Hepatocyte (in vitro differentiated cells): ENCODE results near the gene ADAMTS13. TPM values are rescaled to one million over a fixed set of nuclear protein-coding genes. Genes with fewer than 3 reads are reported as not detected.

Experiments
- DNase-seq: peaks from one replicate; pipeline ENCODE4 v3.0.0-alpha.2; 2016; ENCODE audit warnings: low spot score
- H2AFZ ChIP-seq: fragments of 200-600 bp; sonication (generic); 2 replicates; pipeline ENCODE4 v1.6.0; 2016; ENCODE audit warnings: antibody characterized with exemption, mild to moderate bottlenecking
- H3K27ac ChIP-seq: fragments of 200-600 bp; sonication (generic); 2 replicates; pipeline ENCODE4 v1.5.1; 2016; ENCODE audit warnings: mild to moderate bottlenecking
- H3K27me3 ChIP-seq: fragments of 200-600 bp; sonication (generic); 2 replicates; pipeline ENCODE4 v1.6.1; 2016
- H3K36me3 ChIP-seq: fragments of 200-600 bp; sonication (generic); replicated peaks from 2 replicates; pipeline ENCODE4 v1.5.1; 2016; ENCODE audit warnings: low read depth; ENCODE audit not compliant: insufficient read depth
- H3K4me1 ChIP-seq: fragments of 200-600 bp; sonication (generic); 2 replicates; pipeline ENCODE4 v1.5.1; 2016; ENCODE audit warnings: mild to moderate bottlenecking, moderate library complexity; ENCODE audit not compliant: insufficient read depth
- H3K4me2 ChIP-seq: fragments of 200-600 bp; sonication (generic); 2 replicates; pipeline ENCODE4 v1.6.0; 2016
- H3K4me3 ChIP-seq: fragments of 200-600 bp; sonication (generic); 2 replicates; pipeline ENCODE4 v1.5.1; 2016; ENCODE audit warnings: mild to moderate bottlenecking
- H3K79me2 ChIP-seq: fragments of 200-600 bp; sonication (generic); 2 replicates; pipeline ENCODE4 v1.6.0; 2017; ENCODE audit warnings: mild to moderate bottlenecking
- H3K9me2 ChIP-seq: fragments of 200-600 bp; sonication (generic); replicated peaks from 2 replicates; pipeline ENCODE4 v1.6.0; 2017; ENCODE audit warnings: mild to moderate bottlenecking; ENCODE audit not compliant: insufficient read depth
- H3K9me3 ChIP-seq: fragments of 200-600 bp; sonication (generic); 2 replicates; pipeline ENCODE4 v1.5.1; 2016; ENCODE audit warnings: low read depth, mild to moderate bottlenecking
- H4K20me1 ChIP-seq: fragments of 200-600 bp; sonication (generic); 2 replicates; pipeline ENCODE4 v1.6.0; 2016; ENCODE audit warnings: mild to moderate bottlenecking; ENCODE audit not compliant: insufficient read depth, poor library complexity, severe bottlenecking
- CTCF ChIP-seq: fragments of 200-600 bp; sonication (generic); IDR thresholded peaks from 2 replicates; pipeline ENCODE4 v1.5.1; 2016; ENCODE audit warnings: antibody characterized with exemption, mild to moderate bottlenecking; ENCODE audit not compliant: poor library complexity
- EZH2 ChIP-seq: fragments of 200-600 bp; sonication (generic); IDR thresholded peaks from 2 replicates; pipeline ENCODE4 v1.6.1; 2016; ENCODE audit warnings: antibody characterized with exemption, mild to moderate bottlenecking, borderline replicate concordance
- EZH2phosphoT487 ChIP-seq: fragments of 200-600 bp; sonication (generic); IDR thresholded peaks from one replicate; pipeline ENCODE4 v1.6.1; 2018; ENCODE audit warnings: antibody characterized with exemption, mild to moderate bottlenecking, low read depth, moderate library complexity; ENCODE audit not compliant: unreplicated experiment, severe bottlenecking
- WGBS: methylation state at CpG from one replicate; pipeline ENCODE4 v1.1.6; 2016; ENCODE audit warnings: low lambda C conversion rate; ENCODE audit errors: missing lambda C conversion rate; 5-methylcytosine and 5-hydroxymethylcytosine counted together
- polyA plus RNA-seq: library from polyadenylated mRNA; unstranded; fragments of >200 nt; fragmentation: Nextera tagmentation; extraction: Ambion mirVana; gene quantifications from 2 replicates; pipeline ENCODE4 v1.2.1, GENCODE V29; 2016
- total RNA-seq: library from RNA; depleted of rRNA; stranded (reverse); fragments of >200 nt; gene quantifications from 2 replicates; pipeline ENCODE4 v1.2.3, GENCODE V29; 2014

The ADAMTS13 gene
- total and polyA plus RNA-seq, 2 experiments from 2014 or later: 6.5 to 6.8 TPM

- no peaks in the 10 kb centered on the region for H4K20me1 ChIP-seq
- WGBS: 80% methylated on average over 9 of the region's 9 CpGs
- no peaks in the 10 kb centered on the region for H3K27me3 ChIP-seq
- H3K9me3 ChIP-seq: no peaks in the 10 kb centered on the region
- H3K4me1 ChIP-seq: no peaks in the 10 kb centered on the region
- no peak overlapping the region for H3K27ac ChIP-seq
- H3K79me2 ChIP-seq: no peaks in the 10 kb centered on the region
- no peak overlapping the region for H3K4me2 ChIP-seq
- no peaks in the 10 kb centered on the region for H3K36me3 ChIP-seq
- no peak for TF ChIP-seq EZH2phosphoT487
- TF ChIP-seq CTCF: no peak
- no peak for TF ChIP-seq EZH2
- H3K9me2 ChIP-seq: no peaks in the 10 kb centered on the region
- no peak overlapping the region for H2AFZ ChIP-seq
- DNase-seq: no peak
- no peak overlapping the region for H3K4me3 ChIP-seq
These were observed 34.5 kb upstream of the ADAMTS13 start for GRCh38 chr9:133387680-133388079.

GRCh38 chr9:133389025-133389557 lies 33.1 kb upstream of the ADAMTS13 start:
- TF ChIP-seq CTCF: no peak
- no peak for TF ChIP-seq EZH2
- TF ChIP-seq EZH2phosphoT487: no peak
- Histone ChIP-seq H3K4me3 (no peak overlapping the region), H3K27me3 (no peaks in the 10 kb centered on the region), H3K27ac (no peak overlapping the region), H3K36me3 (no peaks in the 10 kb centered on the region), H3K9me2 (no peaks in the 10 kb centered on the region), H4K20me1 (no peaks in the 10 kb centered on the region), H3K4me1 (no peaks in the 10 kb centered on the region), H3K4me2 (no peak overlapping the region), H2AFZ (no peak overlapping the region), H3K9me3 (no peaks in the 10 kb centered on the region), H3K79me2 (no peaks in the 10 kb centered on the region)
- no peak for DNase-seq
- 96% methylated on average over 12 of the region's 12 CpGs for WGBS

- H3K4me2 ChIP-seq: no peak overlapping the region
- H3K9me3 ChIP-seq: no peaks in the 10 kb centered on the region
- H3K79me2 ChIP-seq: no peaks in the 10 kb centered on the region
- no peaks in the 10 kb centered on the region for H3K9me2 ChIP-seq
- no peak for DNase-seq
- H3K36me3 ChIP-seq: no peaks in the 10 kb centered on the region
- peaks cover 2% of the 10 kb centered on the region for H3K4me1 ChIP-seq
- no peaks in the 10 kb centered on the region for H3K27me3 ChIP-seq
- H3K27ac ChIP-seq: no peak overlapping the region
- TF ChIP-seq EZH2phosphoT487 (no peak), EZH2 (no peak), CTCF (no peak)
- no peak overlapping the region for H2AFZ ChIP-seq
- WGBS: 92% methylated on average over 13 of the region's 13 CpGs
- no peak overlapping the region for H3K4me3 ChIP-seq
- no peaks in the 10 kb centered on the region for H4K20me1 ChIP-seq
These were observed 32.6 kb upstream of the ADAMTS13 start for GRCh38 chr9:133389562-133389961.
